Measurements from ENCODE around the gene ATOH1.

GRCh38 chr4:93841803-93842345 lies 13.3 kb downstream of the ATOH1 start:
- no peak for TF ChIP-seq CTCF (conservative IDR thresholded peaks at IDR 0.05)
- no peak for TF ChIP-seq ZFX (IDR thresholded peaks at IDR 0.05)
